Measurements from ENCODE around the gene LOXL3. TPM values are rescaled to one million over a fixed set of nuclear protein-coding genes. Genes with fewer than 3 reads are reported as not detected.
"Not testable (repeated sequence)": the region's sequence is repeated elsewhere in the genome, so short reads cannot be mapped to it uniquely, and the experiment has no call there.

LOXL3 gene
- total RNA-seq, 1 donor from 2014 or later, result 8.1 TPM

DNA sequence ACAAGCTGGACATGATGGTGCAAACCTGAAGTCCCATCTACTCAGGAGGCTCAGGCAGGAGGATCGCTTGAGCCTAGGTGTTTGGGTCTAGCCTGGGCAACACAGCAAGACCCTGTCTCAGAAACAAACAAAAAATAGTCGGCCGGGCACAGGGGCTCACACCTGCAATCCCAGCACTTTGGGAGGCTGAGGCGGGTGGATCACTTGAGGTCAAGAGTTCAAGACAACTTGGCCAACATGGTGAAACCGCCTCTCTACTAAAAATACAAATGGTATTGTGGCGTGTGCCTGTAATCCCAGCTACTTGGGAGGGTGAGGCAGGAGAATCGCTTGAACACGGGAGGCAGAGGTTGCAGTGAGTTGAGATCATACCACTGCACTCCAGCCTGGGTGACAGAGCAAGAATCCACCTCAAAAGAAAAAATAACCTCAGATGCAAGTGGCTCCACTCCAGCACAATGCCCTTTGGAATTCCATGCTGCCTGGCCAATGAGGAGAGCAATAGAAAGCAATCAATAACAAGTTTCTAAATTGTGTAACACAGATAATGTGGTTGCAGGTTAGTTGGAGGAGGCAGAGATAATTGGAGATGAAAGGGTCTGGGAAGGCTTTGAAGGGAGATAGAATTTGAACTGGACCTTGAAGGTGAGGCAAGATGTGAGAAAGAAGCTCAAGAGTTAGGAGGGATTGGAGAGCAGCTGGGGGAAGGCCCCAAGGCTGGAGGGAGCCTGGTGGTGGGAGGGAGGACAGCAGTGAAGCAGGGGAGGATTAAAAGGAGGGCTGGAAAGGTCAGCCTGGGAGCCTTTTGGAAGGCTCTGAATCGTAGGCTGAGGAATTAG, 64.9 kb downstream of the LOXL3 start:
- TF ChIP-seq, protein P1, sequence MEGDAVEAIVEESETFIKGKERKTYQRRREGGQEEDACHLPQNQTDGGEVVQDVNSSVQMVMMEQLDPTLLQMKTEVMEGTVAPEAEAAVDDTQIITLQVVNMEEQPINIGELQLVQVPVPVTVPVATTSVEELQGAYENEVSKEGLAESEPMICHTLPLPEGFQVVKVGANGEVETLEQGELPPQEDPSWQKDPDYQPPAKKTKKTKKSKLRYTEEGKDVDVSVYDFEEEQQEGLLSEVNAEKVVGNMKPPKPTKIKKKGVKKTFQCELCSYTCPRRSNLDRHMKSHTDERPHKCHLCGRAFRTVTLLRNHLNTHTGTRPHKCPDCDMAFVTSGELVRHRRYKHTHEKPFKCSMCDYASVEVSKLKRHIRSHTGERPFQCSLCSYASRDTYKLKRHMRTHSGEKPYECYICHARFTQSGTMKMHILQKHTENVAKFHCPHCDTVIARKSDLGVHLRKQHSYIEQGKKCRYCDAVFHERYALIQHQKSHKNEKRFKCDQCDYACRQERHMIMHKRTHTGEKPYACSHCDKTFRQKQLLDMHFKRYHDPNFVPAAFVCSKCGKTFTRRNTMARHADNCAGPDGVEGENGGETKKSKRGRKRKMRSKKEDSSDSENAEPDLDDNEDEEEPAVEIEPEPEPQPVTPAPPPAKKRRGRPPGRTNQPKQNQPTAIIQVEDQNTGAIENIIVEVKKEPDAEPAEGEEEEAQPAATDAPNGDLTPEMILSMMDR (IDR thresholded peaks at IDR 0.05), result no peak
- ATAC-seq, result no peak
- no peaks in the 10 kb centered on the region for H3K27me3 ChIP-seq
- no peak overlapping the region for H3K4me3 ChIP-seq
- intact Hi-C loops (cut with DNase I), result no loop called here
- no peaks in the 10 kb centered on the region for H3K9me3 ChIP-seq
- H3K4me1 ChIP-seq, result peaks cover 5% of the 10 kb centered on the region
- no peak for DNase-seq
- H3K27ac ChIP-seq, result no peak overlapping the region
- H3K36me3 ChIP-seq, result peaks cover 56% of the 10 kb centered on the region

DNA sequence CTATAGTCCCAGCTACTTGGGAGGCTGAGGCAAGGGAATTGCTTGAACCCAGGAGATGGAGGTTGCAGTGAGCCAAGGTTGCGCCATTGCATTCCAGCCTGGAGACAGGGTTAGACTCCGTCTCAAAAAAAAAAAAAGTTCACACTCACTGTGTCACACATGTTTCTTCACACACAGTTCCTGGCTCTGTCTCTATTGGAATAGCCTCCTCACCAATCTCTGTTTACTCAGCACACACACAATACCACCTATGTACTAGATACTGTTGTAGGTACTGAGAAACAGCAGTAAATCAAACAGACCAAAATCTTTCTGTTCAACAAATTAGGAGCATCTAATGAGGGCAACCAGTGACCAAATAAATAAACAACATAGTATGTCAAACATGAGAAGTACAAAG, 67.6 kb downstream of the LOXL3 start:
- Histone ChIP-seq H3K4me1 (peaks cover 19% of the 10 kb centered on the region), H3K36me3 (peaks cover 29% of the 10 kb centered on the region), H3K27ac (no peak overlapping the region), H3K27me3 (no peaks in the 10 kb centered on the region), H3K9me3 (no peaks in the 10 kb centered on the region), H3K4me3 (no peak overlapping the region)
- DNase-seq (no peak), ATAC-seq (no peak)
- intact Hi-C loops (cut with DNase I), result no loop called here
- TF ChIP-seq, protein P1 (IDR thresholded peaks at IDR 0.05), result no peak

DNA sequence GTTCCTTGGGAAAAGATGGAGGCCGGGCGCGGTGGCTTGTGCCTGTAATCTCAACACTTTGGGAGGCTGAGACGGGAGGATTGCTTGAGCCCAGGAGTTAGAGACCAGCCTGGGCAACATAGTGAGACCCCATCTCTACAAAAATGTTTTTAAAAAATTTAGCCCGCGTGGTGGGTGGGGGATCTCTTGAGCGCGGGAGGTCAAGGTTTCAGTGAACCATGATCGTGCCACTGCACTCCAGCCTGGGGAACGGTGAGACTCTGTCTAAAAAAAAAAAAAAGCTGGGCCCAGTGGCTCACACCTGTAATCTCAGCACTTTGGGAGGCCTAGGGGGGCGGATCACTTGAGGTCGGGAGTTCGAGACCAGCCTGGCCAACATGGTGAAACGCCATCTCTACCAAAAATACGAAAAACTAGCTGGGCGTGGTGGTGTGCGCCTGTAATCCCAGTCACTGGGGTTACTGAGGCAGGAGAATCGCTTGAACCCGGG, 70.0 kb downstream of the LOXL3 start:
- DNase-seq; ATAC-seq; H3K27me3 ChIP-seq; H3K9me3 ChIP-seq; intact Hi-C loops (cut with DNase I): not testable (repeated sequence)
- H3K36me3 ChIP-seq, result peaks cover 29% of the 10 kb centered on the region
- peaks cover 24% of the 10 kb centered on the region for H3K4me1 ChIP-seq
- H3K27ac ChIP-seq, result peak overlapping the region; percentile 91
- peak overlapping the region; percentile 95 for H3K4me3 ChIP-seq

DNA sequence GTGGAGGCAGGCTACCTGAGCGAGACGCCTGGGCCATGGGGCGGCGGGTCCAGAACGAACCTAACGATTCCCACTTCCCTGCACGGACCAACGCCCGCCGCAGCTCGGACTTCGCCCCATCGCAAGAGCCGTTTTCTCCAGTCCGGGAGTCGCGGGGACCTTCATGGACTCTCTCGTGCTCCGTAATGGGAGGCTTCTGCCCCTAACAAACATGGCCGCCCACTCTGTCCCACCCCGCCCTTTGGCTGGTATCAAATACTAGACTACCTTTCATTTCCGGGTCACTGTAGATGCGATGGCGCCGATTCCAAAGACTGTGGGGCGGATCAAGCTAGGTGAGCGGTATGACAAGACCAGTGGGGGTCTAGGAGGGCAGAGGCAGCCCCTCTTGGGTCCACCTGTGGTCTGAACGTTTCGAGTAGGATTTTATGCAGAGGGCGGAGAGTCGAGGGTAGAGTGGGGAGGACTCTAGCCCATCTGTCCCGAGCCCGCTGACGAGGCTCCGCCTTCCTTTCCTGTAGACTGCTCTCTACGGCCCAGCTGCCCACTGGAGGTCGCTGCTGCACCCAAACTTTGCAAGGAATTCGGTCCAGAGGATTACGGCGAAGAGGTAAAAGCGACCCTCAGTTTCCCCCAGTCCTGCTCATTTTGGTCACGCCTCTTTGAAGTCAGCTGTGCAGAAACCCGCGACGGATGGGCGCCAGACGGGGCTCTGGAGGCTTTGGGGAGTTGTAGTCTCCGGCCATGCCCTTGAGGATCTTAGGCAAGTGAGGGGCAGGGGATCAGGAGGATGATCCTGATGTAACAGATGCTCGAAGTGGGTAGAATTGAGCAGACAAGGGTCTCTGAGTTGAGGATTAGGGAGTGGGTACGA, 70.7 kb downstream of the LOXL3 start, which contains the start of the genes CCDC142 and TTC31:
Gene CCDC142 (minus strand): TSS at position 198 of the 874 bp plus-strand sequence. CDS start 161 bp downstream, at position 37.
Gene TTC31 (plus strand): TSS at position 281 of the 874 bp plus-strand sequence. CDS start 15 bp downstream, at position 296.
- intact Hi-C loops (cut with DNase I), result no loop called here
- Histone ChIP-seq H3K9me3 (no peaks in the 10 kb centered on the region), H3K36me3 (peaks cover 29% of the 10 kb centered on the region), H3K4me3 (peak within 1 kb of the TSS; percentile 95), H3K27me3 (no peaks in the 10 kb centered on the region), H3K4me1 (peaks cover 24% of the 10 kb centered on the region), H3K27ac (peak within 1 kb of the TSS; percentile 91)
- ATAC-seq, result peak; percentile 97
- peak; percentile 97 for DNase-seq
- TF ChIP-seq, protein P1 (IDR thresholded peaks at IDR 0.05), result peak; percentile 84

Other genes starting within 250 kb of the LOXL3 start
- gene SLC4A5, start 210.5 kb downstream of the LOXL3 start, total RNA-seq, result 3.2 TPM
- 140 TPM for gene DCTN1, start 173.6 kb downstream of the LOXL3 start, total RNA-seq
- 2.1 TPM for gene C2orf81, start 132.3 kb downstream of the LOXL3 start, total RNA-seq
- gene WDR54, start 132.2 kb downstream of the LOXL3 start, total RNA-seq, result 8.4 TPM
- gene RTKN, start 112.0 kb downstream of the LOXL3 start, total RNA-seq, result 32.3 TPM
- gene INO80B, start 98.9 kb downstream of the LOXL3 start, total RNA-seq, result 30.2 TPM
- 57.5 TPM for gene WBP1, start 95.5 kb downstream of the LOXL3 start, total RNA-seq
- 51.6 TPM for gene MOGS, start 88.6 kb downstream of the LOXL3 start, total RNA-seq
- gene MRPL53, start 81.3 kb downstream of the LOXL3 start, total RNA-seq, result 73.1 TPM
- 16.1 TPM for gene CCDC142, start 70.9 kb downstream of the LOXL3 start, total RNA-seq
- 23.4 TPM for gene TTC31, start 70.9 kb downstream of the LOXL3 start, total RNA-seq
- gene LBX2, start 54.3 kb downstream of the LOXL3 start, total RNA-seq, result 1.8 TPM
- 30.1 TPM for gene PCGF1, start 46.2 kb downstream of the LOXL3 start, total RNA-seq
- not detected for gene TLX2, start 39.5 kb downstream of the LOXL3 start, total RNA-seq
- not detected for gene DQX1, start 27.7 kb downstream of the LOXL3 start, total RNA-seq
- gene AUP1, start 24.2 kb downstream of the LOXL3 start, total RNA-seq, result 119 TPM
- 31.4 TPM for gene HTRA2, start 24.0 kb downstream of the LOXL3 start, total RNA-seq
- 35.7 TPM for gene DOK1, start 778 bp upstream of the LOXL3 start, total RNA-seq
- 1.4 TPM for gene M1AP, start 94.4 kb upstream of the LOXL3 start, total RNA-seq
- 9.0 TPM for gene SEMA4F, start 100.3 kb upstream of the LOXL3 start, total RNA-seq